ENCODE measurements around the gene DERA. TPM values are rescaled to one million over a fixed set of nuclear protein-coding genes. Genes with fewer than 3 reads are reported as not detected.

DERA gene
- total RNA-seq, 1 experiment from 2014 or later: 40.8 TPM

DNA sequence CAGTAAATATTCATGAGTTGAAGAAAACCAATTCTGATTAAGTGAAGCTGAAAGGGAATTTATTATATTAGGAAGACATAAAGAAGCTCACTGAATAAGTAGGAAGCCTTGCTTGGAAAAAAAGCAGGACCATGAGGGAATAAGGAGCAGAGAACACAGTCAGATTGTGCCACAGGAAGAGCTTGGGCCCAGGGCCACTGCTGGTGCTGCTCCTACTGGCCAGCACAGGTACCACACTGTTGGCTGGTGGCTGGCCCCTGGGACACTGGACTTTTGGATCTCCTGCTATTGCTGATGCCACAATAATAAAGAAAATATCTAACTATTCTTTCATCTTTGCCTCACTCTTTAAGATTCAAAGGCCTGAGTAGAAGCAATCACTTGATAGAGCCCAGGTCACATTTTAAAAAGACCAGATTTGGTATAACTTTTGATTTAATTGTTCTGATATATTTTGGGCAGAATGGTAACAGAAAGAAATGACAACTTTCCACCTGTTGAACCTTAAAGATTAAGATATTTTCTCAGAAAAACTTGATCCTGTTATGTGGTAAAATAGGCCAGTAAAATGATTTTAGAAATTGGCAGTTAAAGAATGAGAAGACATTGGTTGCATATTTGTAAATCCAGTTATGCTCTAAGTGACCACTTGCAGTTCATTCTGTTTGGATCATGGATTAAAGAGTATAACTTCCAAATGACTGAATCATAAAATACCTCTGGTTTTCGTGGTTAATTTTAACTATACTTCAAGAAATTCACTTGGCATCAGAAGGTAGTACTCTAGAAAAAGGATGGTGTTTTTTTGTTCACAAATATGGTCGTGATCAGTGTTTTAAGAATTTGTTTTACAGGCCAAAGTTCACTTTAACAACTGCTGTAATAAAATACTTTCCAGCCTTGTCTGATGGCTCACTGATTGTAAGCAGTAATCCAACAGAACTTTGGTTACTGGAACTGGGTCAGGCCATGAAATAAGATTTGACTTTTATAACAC is 68.3 kb downstream of the DERA start:
- CTCF ChIA-PET: interaction anchor here (0.6 to 1.5 kb wide), 2 partner anchors 9 to 107 kb away, joined by 3 to 5 read pairs; no protein-coding TSS in a partner anchor
- POLR2A ChIA-PET: no interaction called here
- H3K9me3 Mint-ChIP-seq (ENCODE audit: unreplicated experiment): no peaks in the 10 kb centered on the region
- TF ChIP-seq, protein P1, sequence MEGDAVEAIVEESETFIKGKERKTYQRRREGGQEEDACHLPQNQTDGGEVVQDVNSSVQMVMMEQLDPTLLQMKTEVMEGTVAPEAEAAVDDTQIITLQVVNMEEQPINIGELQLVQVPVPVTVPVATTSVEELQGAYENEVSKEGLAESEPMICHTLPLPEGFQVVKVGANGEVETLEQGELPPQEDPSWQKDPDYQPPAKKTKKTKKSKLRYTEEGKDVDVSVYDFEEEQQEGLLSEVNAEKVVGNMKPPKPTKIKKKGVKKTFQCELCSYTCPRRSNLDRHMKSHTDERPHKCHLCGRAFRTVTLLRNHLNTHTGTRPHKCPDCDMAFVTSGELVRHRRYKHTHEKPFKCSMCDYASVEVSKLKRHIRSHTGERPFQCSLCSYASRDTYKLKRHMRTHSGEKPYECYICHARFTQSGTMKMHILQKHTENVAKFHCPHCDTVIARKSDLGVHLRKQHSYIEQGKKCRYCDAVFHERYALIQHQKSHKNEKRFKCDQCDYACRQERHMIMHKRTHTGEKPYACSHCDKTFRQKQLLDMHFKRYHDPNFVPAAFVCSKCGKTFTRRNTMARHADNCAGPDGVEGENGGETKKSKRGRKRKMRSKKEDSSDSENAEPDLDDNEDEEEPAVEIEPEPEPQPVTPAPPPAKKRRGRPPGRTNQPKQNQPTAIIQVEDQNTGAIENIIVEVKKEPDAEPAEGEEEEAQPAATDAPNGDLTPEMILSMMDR (IDR thresholded peaks at IDR 0.05; ENCODE audit: unreplicated experiment): peak; percentile 49
- H3K36me3 Mint-ChIP-seq (ENCODE audit: insufficient read depth, unreplicated experiment): peaks cover 23% of the 10 kb centered on the region
- peak; percentile 28 for DNase-seq (ENCODE audit: unreplicated experiment)
- H3K4me1 Mint-ChIP-seq (ENCODE audit: insufficient read depth, unreplicated experiment): peaks cover 13% of the 10 kb centered on the region
- no TSS peak for BruUV-seq (replicated peaks)
- no peaks in the 10 kb centered on the region for H3K27me3 Mint-ChIP-seq (ENCODE audit: insufficient read depth, unreplicated experiment)
- H3K27ac Mint-ChIP-seq (ENCODE audit: low read depth, unreplicated experiment): no peak overlapping the region
- no peak overlapping the region for H3K4me3 Mint-ChIP-seq (ENCODE audit: unreplicated experiment)
- intact Hi-C loops (cut with micrococcal nuclease): no loop called here

DNA sequence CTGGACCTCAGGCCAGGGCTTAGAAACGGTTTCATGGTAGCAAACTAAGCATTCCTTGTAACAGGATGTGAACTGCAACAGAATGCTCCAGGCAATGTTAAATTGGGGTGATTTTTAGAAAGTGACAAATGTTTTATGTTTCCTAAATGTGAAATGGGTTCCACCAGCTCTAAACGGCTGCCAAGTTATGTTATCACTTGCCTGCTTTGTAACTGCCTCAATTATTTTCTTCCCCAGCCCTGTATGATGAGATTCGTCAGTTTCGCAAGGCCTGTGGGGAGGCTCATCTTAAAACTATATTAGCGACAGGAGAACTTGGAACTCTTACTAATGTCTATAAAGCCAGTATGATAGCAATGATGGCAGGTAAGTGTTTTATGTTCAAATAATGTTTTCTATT is 70.9 kb downstream of the DERA start:
- no peak overlapping the region for H3K27ac Mint-ChIP-seq (ENCODE audit: low read depth, unreplicated experiment)

DNA sequence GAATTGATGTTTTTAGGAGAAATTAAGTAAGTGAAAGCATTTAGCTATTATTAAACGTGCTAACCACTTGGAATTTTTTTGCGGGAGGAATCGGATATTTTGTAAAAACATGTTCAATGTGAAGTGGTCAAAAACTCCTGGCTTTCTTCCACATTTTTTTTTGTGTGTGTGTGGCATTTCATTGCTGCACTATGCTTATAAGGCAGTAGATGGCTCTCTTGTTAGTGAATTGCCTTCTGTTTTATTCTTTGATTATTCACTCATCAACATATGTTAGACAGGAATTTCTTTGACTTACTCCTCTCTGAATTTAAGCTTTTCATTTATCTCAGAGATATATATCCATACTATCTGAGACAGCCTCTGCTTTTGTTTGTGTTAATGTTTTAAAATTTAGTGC is 71.3 kb downstream of the DERA start:
- TF ChIP-seq, protein P1 (IDR thresholded peaks at IDR 0.05; ENCODE audit: unreplicated experiment): peak; percentile 26
- H3K36me3 Mint-ChIP-seq (ENCODE audit: insufficient read depth, unreplicated experiment): peaks cover 10% of the 10 kb centered on the region
- H3K27ac Mint-ChIP-seq (ENCODE audit: low read depth, unreplicated experiment): no peak overlapping the region
- H3K4me3 Mint-ChIP-seq (ENCODE audit: unreplicated experiment): no peak overlapping the region
- no peaks in the 10 kb centered on the region for H3K9me3 Mint-ChIP-seq (ENCODE audit: unreplicated experiment)
- no TSS peak for BruUV-seq (replicated peaks)
- POLR2A ChIA-PET: no interaction called here
- peak; percentile 23 for DNase-seq (ENCODE audit: unreplicated experiment)
- CTCF ChIA-PET: interaction anchor here (0.5 to 1.8 kb wide), 12 partner anchors 10 to 957 kb away, joined by 3 to 7 read pairs (median 3); partner anchors contain the start of gene DERA
- H3K27me3 Mint-ChIP-seq (ENCODE audit: insufficient read depth, unreplicated experiment): no peaks in the 10 kb centered on the region
- intact Hi-C loops (cut with micrococcal nuclease): no loop called here
- peaks cover 13% of the 10 kb centered on the region for H3K4me1 Mint-ChIP-seq (ENCODE audit: insufficient read depth, unreplicated experiment)

More for the DNA sequence above, 70.9 kb downstream of the DERA start:
- no peak for DNase-seq (ENCODE audit: unreplicated experiment)
- peaks cover 13% of the 10 kb centered on the region for H3K4me1 Mint-ChIP-seq (ENCODE audit: insufficient read depth, unreplicated experiment)
- intact Hi-C loops (cut with micrococcal nuclease): no loop called here
- TF ChIP-seq, protein P1 (IDR thresholded peaks at IDR 0.05; ENCODE audit: unreplicated experiment): no peak
- H3K4me3 Mint-ChIP-seq (ENCODE audit: unreplicated experiment): no peak overlapping the region
- BruUV-seq (replicated peaks): no TSS peak
- ChIA-PET CTCF (interaction anchor here (0.5 to 1.8 kb wide), 12 partner anchors 10 to 957 kb away, joined by 3 to 7 read pairs (median 3); partner anchors contain the start of gene DERA), POLR2A (no interaction called here)
- peaks cover 14% of the 10 kb centered on the region for H3K36me3 Mint-ChIP-seq (ENCODE audit: insufficient read depth, unreplicated experiment)
- H3K27me3 Mint-ChIP-seq (ENCODE audit: insufficient read depth, unreplicated experiment): no peaks in the 10 kb centered on the region
- no peaks in the 10 kb centered on the region for H3K9me3 Mint-ChIP-seq (ENCODE audit: unreplicated experiment)

DNA sequence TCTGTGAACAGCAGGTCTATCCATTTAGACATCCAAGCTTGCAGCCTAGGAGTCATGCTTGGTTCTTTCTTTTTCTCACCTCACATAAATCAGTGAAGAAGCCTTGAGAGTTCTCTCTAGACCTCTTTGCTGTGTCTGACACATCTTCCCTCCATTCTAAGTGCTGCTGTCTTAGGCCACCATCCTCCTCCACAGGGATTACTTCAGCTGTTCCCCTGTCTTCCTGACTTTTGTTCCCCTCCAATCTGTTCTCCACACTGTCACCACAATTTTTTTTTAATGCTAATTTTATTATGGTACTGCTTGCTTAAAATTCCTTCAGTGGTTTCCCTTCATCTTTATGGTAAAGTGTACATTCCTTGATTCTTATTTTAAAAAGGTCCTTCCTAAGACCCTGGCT is 71.8 kb downstream of the DERA start:
- CTCF ChIA-PET: interaction anchor here (0.7 to 1.8 kb wide), 5 partner anchors 11 to 39 kb away, joined by 3 to 7 read pairs (median 5); no protein-coding TSS in a partner anchor
- Mint-ChIP-seq H3K27ac (ENCODE audit: low read depth, unreplicated experiment) (no peak overlapping the region), H3K36me3 (ENCODE audit: insufficient read depth, unreplicated experiment) (peaks cover 11% of the 10 kb centered on the region), H3K4me3 (ENCODE audit: unreplicated experiment) (no peak overlapping the region), H3K27me3 (ENCODE audit: insufficient read depth, unreplicated experiment) (no peaks in the 10 kb centered on the region), H3K9me3 (ENCODE audit: unreplicated experiment) (no peaks in the 10 kb centered on the region), H3K4me1 (ENCODE audit: insufficient read depth, unreplicated experiment) (peaks cover 13% of the 10 kb centered on the region)
- intact Hi-C loops (cut with micrococcal nuclease): no loop called here
- TF ChIP-seq, protein P1 (IDR thresholded peaks at IDR 0.05; ENCODE audit: unreplicated experiment): no peak
- POLR2A ChIA-PET: no interaction called here
- no peak for DNase-seq (ENCODE audit: unreplicated experiment)
- BruUV-seq (replicated peaks): no TSS peak

Data from MCF 10A (cell line).